Tibial nerve (tissue), 4 donors: ENCODE results near the gene LSP1. TPM values are rescaled to one million over a fixed set of nuclear protein-coding genes. Genes with fewer than 3 reads are reported as not detected.

Experiments used
- DNase-seq, 2 donors: peaks; one replicate each; pipeline ENCODE4 v3.0.0-alpha.2; 2019; ENCODE audit warnings: low spot score in 2 of 2
- H3K27ac ChIP-seq, 4 donors: fragments of 200-600 bp; sonication (generic) in 3 of 4; one replicate each; pipeline ENCODE4 v1.5.1; 2017 to 2019; ENCODE audit warnings: mild to moderate bottlenecking in 1 of 4
- H3K27me3 ChIP-seq, 2 donors: fragments of 200-600 bp; sonication (generic) in 1 of 2; one replicate each; pipeline versions ENCODE4 v1.5.1 to v1.6.0; 2017 to 2019
- H3K36me3 ChIP-seq, 3 donors: fragments of 200-600 bp; sonication (generic); one replicate each; pipeline ENCODE4 v1.5.1; 2018 to 2019
- H3K4me1 ChIP-seq, 4 donors: fragments of 200-600 bp; sonication (generic) in 3 of 4; one replicate each; pipeline ENCODE4 v1.5.1; 2017 to 2019
- H3K4me3 ChIP-seq, 4 donors: fragments of 200-600 bp; sonication (generic) in 3 of 4; one replicate each; pipeline ENCODE4 v1.5.1; 2017 to 2019; ENCODE audit warnings: mild to moderate bottlenecking in 1 of 4, moderate library complexity in 1 of 4
- H3K9me3 ChIP-seq, 4 donors: fragments of 200-600 bp; sonication (generic) in 3 of 4; one replicate each; pipeline ENCODE4 v1.5.1; 2017 to 2019
- EP300 ChIP-seq, 2 donors: sonication (generic); formaldehyde crosslinking; IDR thresholded peaks; one replicate each; pipeline ENCODE4 v1.6.1; 2017; ENCODE audit warnings: antibody characterized with exemption in 2 of 2, mild to moderate bottlenecking in 1 of 2
- POLR2A ChIP-seq, 2 donors: fragments of 450-650 bp; IDR thresholded peaks; one replicate each; pipeline ENCODE4 v1.6.1; 2017; ENCODE audit warnings: antibody characterized with exemption in 2 of 2, mild to moderate bottlenecking in 2 of 2, moderate library complexity in 2 of 2
- WGBS, 2 donors: methylation state at CpG; one replicate each; pipeline ENCODE4 v1.1.5; 2018; 5-methylcytosine and 5-hydroxymethylcytosine counted together
- total RNA-seq, 4 donors: library from RNA; depleted of rRNA; stranded (reverse); fragments of >200 nt; gene quantifications; one replicate each; pipeline ENCODE4 v1.1.0, GENCODE V29; 2016
- TF ChIP-seq, protein P1 (sequence below), 5 experiments: fragments of 200-600 bp in 3 of 5; fragments of 450-650 bp in 2 of 5; sonication (generic) in 3 of 5; IDR thresholded peaks; one replicate each; pipeline ENCODE4 v1.5.1; 2016 to 2019; ENCODE audit warnings: antibody characterized with exemption in 5 of 5, mild to moderate bottlenecking in 3 of 5, moderate library complexity in 2 of 5

The LSP1 gene
- total RNA-seq, 4 donors from 2014 or later, result 36.9 to 69.0 (median 50.2) TPM

DNA sequence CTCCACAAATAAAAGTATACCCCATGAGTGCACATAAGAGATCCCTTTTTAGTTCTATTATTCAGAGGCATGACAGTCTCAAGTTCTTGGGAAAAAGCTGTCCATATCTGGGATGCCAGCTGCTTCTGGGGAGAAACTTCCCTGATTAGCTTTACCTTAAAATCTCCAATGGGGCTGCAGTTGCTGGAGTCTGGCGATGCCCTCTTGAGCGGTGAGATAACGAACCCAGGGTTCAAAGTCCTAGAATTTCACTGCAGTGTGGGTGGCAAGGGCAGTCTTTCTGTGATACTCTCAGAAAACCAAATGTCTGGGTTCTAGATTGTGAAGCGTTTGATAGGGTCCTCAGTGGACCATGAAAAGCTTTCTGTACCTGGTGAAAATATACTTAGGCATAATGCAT lies 46.2 kb downstream of the LSP1 start:
- Histone ChIP-seq H3K27ac (no peak overlapping the region), H3K4me1 (peaks cover 0 to 7% (median 0%) of the 10 kb centered on the region in 4 donors), H3K36me3 (no peaks in the 10 kb centered on the region), H3K9me3 (no peaks in the 10 kb centered on the region), H3K27me3 (no peaks in the 10 kb centered on the region), H3K4me3 (no peak overlapping the region)
- no peak for TF ChIP-seq POLR2A (IDR thresholded peaks at IDR 0.05)
- TF ChIP-seq, protein P1, sequence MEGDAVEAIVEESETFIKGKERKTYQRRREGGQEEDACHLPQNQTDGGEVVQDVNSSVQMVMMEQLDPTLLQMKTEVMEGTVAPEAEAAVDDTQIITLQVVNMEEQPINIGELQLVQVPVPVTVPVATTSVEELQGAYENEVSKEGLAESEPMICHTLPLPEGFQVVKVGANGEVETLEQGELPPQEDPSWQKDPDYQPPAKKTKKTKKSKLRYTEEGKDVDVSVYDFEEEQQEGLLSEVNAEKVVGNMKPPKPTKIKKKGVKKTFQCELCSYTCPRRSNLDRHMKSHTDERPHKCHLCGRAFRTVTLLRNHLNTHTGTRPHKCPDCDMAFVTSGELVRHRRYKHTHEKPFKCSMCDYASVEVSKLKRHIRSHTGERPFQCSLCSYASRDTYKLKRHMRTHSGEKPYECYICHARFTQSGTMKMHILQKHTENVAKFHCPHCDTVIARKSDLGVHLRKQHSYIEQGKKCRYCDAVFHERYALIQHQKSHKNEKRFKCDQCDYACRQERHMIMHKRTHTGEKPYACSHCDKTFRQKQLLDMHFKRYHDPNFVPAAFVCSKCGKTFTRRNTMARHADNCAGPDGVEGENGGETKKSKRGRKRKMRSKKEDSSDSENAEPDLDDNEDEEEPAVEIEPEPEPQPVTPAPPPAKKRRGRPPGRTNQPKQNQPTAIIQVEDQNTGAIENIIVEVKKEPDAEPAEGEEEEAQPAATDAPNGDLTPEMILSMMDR (IDR thresholded peaks at IDR 0.05), result no peak
- no peak for TF ChIP-seq EP300 (IDR thresholded peaks at IDR 0.05)
- DNase-seq, result no peak
- 93 to 95% methylated on average over 4 of the region's 4 CpGs for WGBS, 2 donors

DNA sequence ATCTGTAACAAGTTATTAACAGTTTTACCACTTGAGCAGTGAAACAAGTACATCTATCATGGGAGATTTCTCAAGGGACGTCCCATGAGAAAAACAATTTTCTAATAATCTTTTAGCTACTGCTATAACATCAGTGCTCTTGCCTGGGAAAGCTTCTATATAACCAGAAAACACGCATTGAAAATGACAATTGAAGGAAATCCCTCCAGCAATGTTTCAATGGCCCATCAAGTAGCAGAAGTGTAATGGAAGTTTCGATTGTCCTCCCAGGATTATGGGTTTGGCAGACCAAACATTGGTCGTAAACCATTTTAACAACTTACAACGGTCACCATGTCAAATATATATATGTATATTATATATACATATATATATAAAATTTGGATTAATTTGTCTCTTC lies 46.8 kb downstream of the LSP1 start:
- H3K27ac ChIP-seq, result no peak overlapping the region
- 80 to 82% methylated on average over 5 of the region's 5 CpGs for WGBS, 2 donors
- no peaks in the 10 kb centered on the region for H3K9me3 ChIP-seq
- H3K36me3 ChIP-seq, result no peaks in the 10 kb centered on the region
- no peak overlapping the region for H3K4me3 ChIP-seq
- TF ChIP-seq EP300 (IDR thresholded peaks at IDR 0.05), result no peak
- TF ChIP-seq, protein P1 (IDR thresholded peaks at IDR 0.05), result no peak
- TF ChIP-seq POLR2A (IDR thresholded peaks at IDR 0.05), result no peak
- H3K27me3 ChIP-seq, result no peaks in the 10 kb centered on the region
- peaks cover 0 to 9% (median 0%) of the 10 kb centered on the region in 4 donors for H3K4me1 ChIP-seq
- DNase-seq, result no peak

DNA sequence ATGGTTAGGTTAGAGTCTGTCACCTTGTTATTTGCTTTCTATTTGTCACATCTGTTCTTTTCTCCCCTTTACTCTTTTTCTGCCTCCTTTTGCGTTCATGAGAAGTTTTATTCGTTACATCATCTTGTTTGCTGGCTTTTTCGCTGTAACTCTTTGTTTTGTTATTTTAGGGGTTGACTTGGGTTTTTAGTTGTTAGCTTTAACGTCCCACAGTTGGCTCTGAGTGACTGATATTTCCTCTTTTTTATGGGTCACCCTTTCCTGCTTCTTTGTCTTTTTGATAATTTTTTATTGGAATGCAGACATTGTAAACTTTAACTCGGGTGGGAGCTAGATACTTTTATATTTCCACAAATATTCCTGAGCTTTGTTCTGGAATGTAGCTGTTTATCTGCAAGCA lies 53.3 kb downstream of the LSP1 start:
- Histone ChIP-seq H3K9me3 (no peaks in the 10 kb centered on the region), H3K27ac (peak overlapping the region in 3 of 4 donors; percentile 48 to 77 (median 77)), H3K27me3 (no peaks in the 10 kb centered on the region), H3K4me1 (peaks cover 0 to 50% (median 13%) of the 10 kb centered on the region in 4 donors), H3K36me3 (no peaks in the 10 kb centered on the region), H3K4me3 (no peak overlapping the region)
- 25 to 31% methylated on average over 5 of the region's 5 CpGs for WGBS, 2 donors
- TF ChIP-seq POLR2A (IDR thresholded peaks at IDR 0.05) (no peak), EP300 (IDR thresholded peaks at IDR 0.05) (no peak)
- TF ChIP-seq, protein P1 (IDR thresholded peaks at IDR 0.05), result no peak
- DNase-seq, result no peak

DNA sequence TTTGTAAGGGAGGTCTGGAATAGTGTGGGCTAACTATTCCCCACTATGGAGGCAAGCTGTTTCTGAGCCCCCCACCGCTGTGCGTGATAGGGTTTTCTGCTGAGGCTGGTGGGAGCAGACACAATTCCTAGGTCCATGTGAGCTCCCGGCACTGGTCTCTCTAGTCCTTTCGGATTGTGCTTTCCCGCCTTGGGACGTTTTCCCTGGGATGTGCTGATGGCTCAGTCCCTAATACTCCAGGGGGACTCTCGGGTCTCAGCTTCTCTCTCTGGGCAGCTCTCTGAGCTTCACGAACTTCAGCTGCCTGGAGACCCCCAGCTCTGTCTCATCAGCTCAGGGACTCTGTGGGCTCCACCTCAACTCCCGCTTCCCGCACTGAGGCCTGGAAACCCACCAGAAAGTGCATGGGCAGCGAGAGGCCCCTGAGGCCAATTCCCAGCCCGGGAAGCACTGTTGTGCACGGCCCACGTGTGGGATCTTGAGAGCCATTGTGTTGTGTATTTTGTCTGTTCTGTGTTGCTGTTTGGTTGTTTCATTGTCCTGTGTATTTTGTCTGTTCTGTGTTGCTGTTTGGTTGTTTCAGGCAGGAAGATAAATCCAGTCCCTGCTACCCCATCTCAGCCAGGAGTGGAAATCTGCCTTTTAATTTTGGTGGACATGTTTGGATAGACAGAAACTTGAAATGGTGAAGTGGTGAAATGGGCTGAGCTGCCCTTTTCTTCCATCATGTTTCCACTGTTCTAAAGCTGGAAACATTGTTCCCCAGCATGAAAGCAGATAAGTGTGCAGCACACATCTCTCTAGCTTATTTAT lies 53.9 kb downstream of the LSP1 start:
- Histone ChIP-seq H3K9me3 (no peaks in the 10 kb centered on the region), H3K4me3 (no peak overlapping the region), H3K36me3 (no peaks in the 10 kb centered on the region), H3K27me3 (no peaks in the 10 kb centered on the region), H3K4me1 (peaks cover 0 to 50% (median 13%) of the 10 kb centered on the region in 4 donors), H3K27ac (peak overlapping the region; percentile 20 to 77 (median 62))
- 44 to 65% methylated on average over 14 of the region's 14 CpGs for WGBS, 2 donors
- TF ChIP-seq EP300 (IDR thresholded peaks at IDR 0.05), result no peak
- no peak for TF ChIP-seq POLR2A (IDR thresholded peaks at IDR 0.05)
- TF ChIP-seq, protein P1 (IDR thresholded peaks at IDR 0.05), result no peak
- no peak for DNase-seq

DNA sequence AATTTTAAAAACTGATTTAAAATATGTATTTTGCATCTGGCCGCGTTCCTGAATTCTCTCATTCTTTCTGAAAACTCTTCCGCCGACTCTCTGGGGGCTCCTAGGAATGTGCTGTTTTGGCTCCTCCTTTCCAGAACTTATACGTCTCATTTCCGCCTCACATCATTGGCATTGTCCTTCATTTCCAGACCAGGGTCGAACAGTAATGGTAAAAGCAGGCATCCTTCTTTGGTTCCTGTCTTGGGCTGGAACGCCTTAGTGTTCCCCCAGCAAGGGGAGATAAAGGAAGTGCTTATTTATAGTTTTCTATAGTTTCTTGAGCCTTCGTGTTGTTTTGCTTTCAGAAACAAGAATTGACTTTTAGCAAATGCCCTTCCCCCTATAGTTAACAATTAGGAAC lies 55.7 kb downstream of the LSP1 start:
- Histone ChIP-seq H3K9me3 (no peaks in the 10 kb centered on the region), H3K4me1 (peaks cover 0 to 47% (median 13%) of the 10 kb centered on the region in 4 donors), H3K27ac (peak overlapping the region; percentile 25 to 77 (median 70)), H3K27me3 (no peaks in the 10 kb centered on the region), H3K36me3 (no peaks in the 10 kb centered on the region), H3K4me3 (peak overlapping the region in 1 of 4 donors; percentile 7)
- no peak for DNase-seq
- no peak for TF ChIP-seq EP300 (IDR thresholded peaks at IDR 0.05)
- TF ChIP-seq, protein P1 (IDR thresholded peaks at IDR 0.05), result no peak
- TF ChIP-seq POLR2A (IDR thresholded peaks at IDR 0.05), result no peak
- 3 to 6% methylated on average over 9 of the region's 9 CpGs for WGBS, 2 donors
